LoVo (cell line): ENCODE measurements around the gene COX8A.

Source experiments
- DNase-seq: peaks from one replicate; pipeline ENCODE4 v3.0.0-alpha.2; 2016; ENCODE audit warnings: low spot score

The COX8A gene

DNA sequence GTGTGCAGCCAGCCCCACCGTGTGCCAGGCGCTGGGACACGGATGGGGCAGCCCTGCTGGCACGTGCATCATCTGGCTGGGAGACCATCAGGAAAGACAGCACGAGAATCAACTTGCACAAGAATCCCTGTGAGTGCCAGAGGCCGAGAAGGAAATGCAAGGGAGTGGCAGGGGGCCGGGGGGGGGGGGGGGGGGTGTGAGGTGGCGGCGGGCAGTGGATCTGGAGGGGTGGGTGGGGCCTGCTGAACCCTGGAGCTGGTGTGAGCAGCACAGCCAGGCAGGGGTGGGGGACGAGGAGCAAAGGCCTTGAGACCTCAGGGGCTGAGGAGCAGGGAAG, 47.3 kb downstream of the COX8A start:
- DNase-seq, result no peak

DNA sequence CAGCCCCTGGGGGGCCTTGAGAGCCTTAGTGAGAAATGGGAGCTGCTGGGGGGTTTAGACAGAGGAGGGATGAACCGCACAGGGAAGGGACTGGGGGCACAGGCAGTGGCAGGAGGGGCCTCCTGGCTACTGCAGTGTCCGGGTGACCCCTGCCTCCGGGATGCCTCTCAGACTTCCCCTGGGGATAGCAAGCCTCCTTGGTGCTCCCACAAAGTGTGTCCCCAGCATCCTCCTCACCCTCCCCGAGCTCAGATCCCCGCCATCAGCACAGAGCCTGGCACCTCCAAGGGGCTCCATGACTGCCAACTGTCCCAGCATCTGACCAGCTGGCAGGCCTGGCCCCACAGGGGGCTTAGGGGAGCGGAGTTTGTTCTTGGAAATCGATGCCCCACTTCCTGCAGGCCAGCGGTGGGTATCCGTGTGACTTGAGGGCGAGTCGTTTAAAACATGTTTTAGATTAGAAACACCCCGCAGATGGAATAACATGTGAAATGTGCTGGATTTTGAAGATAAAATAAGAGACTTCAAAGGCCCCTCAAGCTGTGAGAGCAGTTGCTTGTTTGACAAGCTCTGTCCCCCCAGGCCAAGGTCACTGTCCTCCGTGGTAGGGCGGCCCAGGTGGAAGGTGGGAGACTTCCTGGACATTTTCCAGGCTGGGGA, 47.8 kb downstream of the COX8A start:
- DNase-seq, result no peak

DNA sequence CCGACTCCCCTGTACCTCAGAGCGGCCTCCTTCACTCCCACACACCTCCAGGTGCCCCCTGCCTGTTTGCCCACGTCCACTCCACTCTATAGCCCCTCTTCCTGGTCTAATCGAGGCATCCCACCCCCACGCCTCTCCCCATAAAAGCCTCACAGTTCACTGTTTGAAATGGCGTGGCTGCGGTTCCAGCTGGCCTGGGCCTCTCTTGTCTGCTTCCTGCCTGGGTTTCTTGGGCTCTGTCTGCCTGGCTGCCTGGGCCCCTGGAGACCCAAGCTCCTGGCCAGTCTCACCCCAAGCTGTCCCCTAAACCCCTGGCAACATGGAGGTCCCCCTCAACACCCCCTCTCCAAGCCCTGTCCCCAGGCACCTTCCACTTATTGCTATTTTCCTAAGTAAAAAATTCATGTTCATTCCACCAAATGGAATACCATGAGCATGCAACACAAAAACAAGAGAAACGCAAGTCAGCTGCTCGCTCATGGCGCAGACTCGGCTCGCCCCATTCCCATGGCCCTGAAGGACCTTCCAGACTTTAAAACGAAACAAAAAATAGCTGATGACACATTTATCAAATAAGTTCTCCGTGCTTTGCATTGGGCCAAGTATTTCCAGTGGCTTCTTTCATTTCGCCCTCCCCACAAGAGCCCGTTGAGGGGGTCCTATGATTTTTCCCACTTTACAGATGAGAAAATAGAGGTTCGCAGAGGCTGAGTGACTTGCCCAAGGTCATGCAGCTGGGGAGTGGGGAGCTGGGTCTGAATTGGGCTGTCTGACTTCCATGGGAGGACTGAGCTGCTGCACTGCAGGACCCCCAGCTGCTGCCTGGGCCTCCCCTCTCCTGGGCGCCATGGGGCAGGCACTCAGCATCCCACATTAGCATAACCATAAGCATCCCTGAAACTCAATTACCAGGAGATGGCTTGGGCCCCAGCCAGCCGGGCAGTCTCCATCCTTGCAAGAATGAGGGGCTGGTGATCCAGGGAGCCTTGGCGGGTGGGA, 49.6 kb downstream of the COX8A start:
- DNase-seq, result no peak

DNA sequence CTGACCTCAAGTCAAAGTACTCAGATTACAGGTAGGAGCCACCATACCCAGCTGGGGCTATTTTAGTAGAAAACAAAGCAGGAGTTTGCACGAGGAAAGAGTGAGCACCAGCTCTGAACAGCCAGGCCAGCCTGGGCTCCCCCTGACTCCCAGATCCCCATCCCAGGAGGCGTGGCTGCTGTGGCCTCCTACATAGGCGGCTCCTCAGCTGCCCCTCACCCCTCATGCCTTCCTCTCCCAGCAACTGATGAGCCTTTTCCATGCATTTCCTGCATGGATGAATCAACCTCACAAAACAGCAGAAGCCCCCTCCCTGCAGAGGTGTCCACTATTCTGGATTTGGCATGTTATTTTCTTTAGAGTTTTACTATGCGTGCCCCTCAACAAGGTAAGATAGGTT, 50.8 kb downstream of the COX8A start:
- DNase-seq, result no peak
